K562 (cell line): ENCODE results near the gene PAN2. TPM values are rescaled to one million over a fixed set of nuclear protein-coding genes. Genes with fewer than 3 reads are reported as not detected.

Experiments used
- CBFA2T3 ChIP-seq: fragments of 450-650 bp; IDR thresholded peaks from 2 replicates; pipeline ENCODE4 v1.6.1; 2017
- ERF ChIP-seq: fragments of 450-650 bp; formaldehyde crosslinking; IDR thresholded peaks from 2 replicates; pipeline ENCODE4 v1.4.0; 2020; ENCODE audit warnings: mild to moderate bottlenecking, mixed read lengths
- EZH2 ChIP-seq: IDR thresholded peaks from 2 replicates; pipeline ENCODE4 v1.6.1; 2012; ENCODE audit warnings: low read depth, mild to moderate bottlenecking, inconsistent platforms, low read length, borderline replicate concordance
- HCFC1 ChIP-seq: IDR thresholded peaks from 2 replicates; pipeline ENCODE4 v1.6.1; 2012; ENCODE audit warnings: low read depth, low read length, improper control_type of control experiment
- HNRNPUL1 ChIP-seq: fragments of 200-400 bp; formaldehyde crosslinking; IDR thresholded peaks from 2 replicates; pipeline ENCODE4 v1.6.1; 2017; ENCODE audit warnings: low read length
- IFI16 ChIP-seq: fragments of 250-450 bp; sonication (Bioruptor Pico); IDR thresholded peaks from 2 replicates; pipeline ENCODE4 v2.1.2; 2022; ENCODE audit warnings: mild to moderate bottlenecking, inconsistent platforms
- KHSRP ChIP-seq: fragments of 450-650 bp; IDR thresholded peaks from 2 replicates; pipeline ENCODE4 v1.6.1; 2017
- MAFK ChIP-seq: IDR thresholded peaks from 2 replicates; pipeline ENCODE4 v1.6.1; 2011; ENCODE audit warnings: low read length, improper control_type of control experiment
- MAX ChIP-seq: sonication (generic); formaldehyde crosslinking; IDR thresholded peaks from 2 replicates; pipeline ENCODE4 v1.9.0; 2022; ENCODE audit warnings: mild to moderate bottlenecking, missing genetic modification reagents
- MCM2 ChIP-seq: fragments of 450-650 bp; IDR thresholded peaks from 2 replicates; pipeline ENCODE4 v1.6.1; 2017; ENCODE audit warnings: low read depth, mild to moderate bottlenecking
- MEIS2 ChIP-seq: fragments of 450-650 bp; IDR thresholded peaks from 2 replicates; pipeline ENCODE4 v1.6.1; 2014; ENCODE audit warnings: mild to moderate bottlenecking; ENCODE audit not compliant: partially characterized antibody
- NCOR1 ChIP-seq: fragments of 450-650 bp; IDR thresholded peaks from 2 replicates; pipeline ENCODE4 v1.6.1; 2016; ENCODE audit warnings: mild to moderate bottlenecking, moderate library complexity
- PKNOX1 ChIP-seq: fragments of 450-650 bp; IDR thresholded peaks from 2 replicates; pipeline ENCODE4 v1.6.1; 2016
- RCOR1 ChIP-seq, 2 experiments: IDR thresholded peaks; 2 replicates each; pipeline ENCODE4 v1.6.1; 2012; ENCODE audit warnings: low read depth in 2 of 2, low read length in 2 of 2, borderline replicate concordance in 1 of 2, improper control_type of control experiment in 1 of 2
- SIN3A ChIP-seq, 2 experiments: fragments of 150-350 bp in 1 of 2; IDR thresholded peaks; 2 replicates each; pipeline ENCODE4 v1.6.1; 2011 to 2016; ENCODE audit warnings: borderline replicate concordance in 2 of 2, low read depth in 2 of 2, low read length in 2 of 2, mild to moderate bottlenecking in 2 of 2, moderate library complexity in 2 of 2; ENCODE audit not compliant: control insufficient read depth in 1 of 2
- TCF3 ChIP-seq: sonication (generic); formaldehyde crosslinking; IDR thresholded peaks from 2 replicates; pipeline ENCODE4 v1.4.0; 2020; ENCODE audit warnings: mild to moderate bottlenecking, missing genetic modification reagents
- TEAD4 ChIP-seq, 2 experiments: sonication (generic) in 1 of 2; formaldehyde crosslinking in 1 of 2; IDR thresholded peaks; 2 replicates each; pipeline versions ENCODE4 v1.6.1 to v1.8.0; 2012 to 2022; ENCODE audit warnings: borderline replicate concordance in 1 of 2, inconsistent platforms in 1 of 2, low read length in 1 of 2, mild to moderate bottlenecking in 1 of 2, missing genetic modification reagents in 1 of 2
- ZNF24 ChIP-seq: fragments of 450-650 bp; IDR thresholded peaks from 2 replicates; pipeline ENCODE4 v1.6.1; 2016
- ZNF316 ChIP-seq: fragments of 450-650 bp; IDR thresholded peaks from 2 replicates; pipeline ENCODE4 v1.6.1; 2016
- polyA plus RNA-seq, 8 experiments: library from polyadenylated mRNA; depleted of rRNA in 4 of 8; stranded (reverse) in 5 of 8; unstranded in 3 of 8; fragments of >200 nt; fragmentation: Nextera tagmentation in 2 of 8; fragmentation: Illumina TruSeq in 1 of 8; extraction: Ambion mirVana in 2 of 8; extraction: Trizol in 1 of 8; gene quantifications; 2 replicates each; pipeline versions ENCODE4 v1.2.1 to v1.2.3, GENCODE V29; 2011 to 2014; ENCODE audit warnings: inconsistent platforms in 1 of 8, missing spikeins in 1 of 8
- total RNA-seq, 7 experiments: library from RNA; depleted of rRNA in 6 of 7; stranded (reverse); fragments of >200 nt in 6 of 7; fragmentation: Illumina TruSeq in 2 of 7; extraction: Trizol in 2 of 7; gene quantifications; 2 replicates each; pipeline versions ENCODE4 v1.2.1 to v1.2.3, GENCODE V29; 2011 to 2021; ENCODE audit warnings: low replicate concordance in 1 of 7
- TF ChIP-seq, protein P1 (sequence below), 2 experiments: fragments of 450-650 bp; IDR thresholded peaks; 2 replicates each; pipeline ENCODE4 v1.6.1; 2016; ENCODE audit warnings: mild to moderate bottlenecking in 2 of 2, borderline replicate concordance in 1 of 2, low read depth in 1 of 2, moderate library complexity in 1 of 2

The PAN2 gene
- total and polyA plus RNA-seq, 9 of the 15 experiments (the other 6 are each of a cell fraction or from before 2014, with no cell fraction given) = 15.0 to 66.1 (median 25.9) TPM

DNA sequence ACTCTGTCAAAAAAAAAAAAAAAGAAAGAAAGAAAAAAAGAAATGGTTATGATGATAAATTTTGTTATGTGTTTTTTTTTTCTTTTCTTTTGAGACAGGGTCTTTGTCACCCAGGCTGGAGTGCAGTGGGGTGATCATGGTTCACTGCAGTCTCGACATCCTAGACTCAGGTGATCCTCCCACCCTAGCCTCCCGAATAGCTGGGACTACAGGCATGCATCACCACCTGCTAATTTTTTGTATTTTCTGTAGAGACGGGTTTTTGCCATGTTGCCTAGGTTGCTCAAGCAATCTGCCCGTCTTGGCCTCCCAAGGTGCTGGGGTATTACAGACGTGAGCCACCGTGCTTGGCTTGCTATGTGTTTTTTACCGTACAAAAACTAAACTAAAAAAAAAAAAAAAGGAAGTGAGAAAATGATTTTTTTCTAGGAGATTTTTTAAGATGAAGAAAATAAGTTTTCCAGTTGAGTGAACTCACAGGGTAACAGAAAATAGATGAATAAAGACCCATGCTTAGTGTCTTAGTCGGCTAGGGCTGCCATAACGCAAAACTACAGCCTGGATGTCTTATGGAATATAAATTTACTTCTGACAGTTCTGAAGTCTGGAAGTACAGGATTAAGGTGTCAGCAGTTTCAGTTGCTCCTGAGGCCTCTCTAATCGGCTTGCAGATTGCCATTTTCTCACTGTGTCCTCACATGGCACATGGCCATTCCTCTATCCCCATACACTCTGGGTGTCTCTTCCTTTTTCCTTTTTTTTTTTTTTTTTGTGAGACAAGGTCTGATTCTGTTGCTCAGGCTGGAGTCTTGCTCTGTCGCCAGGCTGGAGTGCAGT lies 42.0 kb upstream of the PAN2 start (continued):
- TF ChIP-seq, protein P1, sequence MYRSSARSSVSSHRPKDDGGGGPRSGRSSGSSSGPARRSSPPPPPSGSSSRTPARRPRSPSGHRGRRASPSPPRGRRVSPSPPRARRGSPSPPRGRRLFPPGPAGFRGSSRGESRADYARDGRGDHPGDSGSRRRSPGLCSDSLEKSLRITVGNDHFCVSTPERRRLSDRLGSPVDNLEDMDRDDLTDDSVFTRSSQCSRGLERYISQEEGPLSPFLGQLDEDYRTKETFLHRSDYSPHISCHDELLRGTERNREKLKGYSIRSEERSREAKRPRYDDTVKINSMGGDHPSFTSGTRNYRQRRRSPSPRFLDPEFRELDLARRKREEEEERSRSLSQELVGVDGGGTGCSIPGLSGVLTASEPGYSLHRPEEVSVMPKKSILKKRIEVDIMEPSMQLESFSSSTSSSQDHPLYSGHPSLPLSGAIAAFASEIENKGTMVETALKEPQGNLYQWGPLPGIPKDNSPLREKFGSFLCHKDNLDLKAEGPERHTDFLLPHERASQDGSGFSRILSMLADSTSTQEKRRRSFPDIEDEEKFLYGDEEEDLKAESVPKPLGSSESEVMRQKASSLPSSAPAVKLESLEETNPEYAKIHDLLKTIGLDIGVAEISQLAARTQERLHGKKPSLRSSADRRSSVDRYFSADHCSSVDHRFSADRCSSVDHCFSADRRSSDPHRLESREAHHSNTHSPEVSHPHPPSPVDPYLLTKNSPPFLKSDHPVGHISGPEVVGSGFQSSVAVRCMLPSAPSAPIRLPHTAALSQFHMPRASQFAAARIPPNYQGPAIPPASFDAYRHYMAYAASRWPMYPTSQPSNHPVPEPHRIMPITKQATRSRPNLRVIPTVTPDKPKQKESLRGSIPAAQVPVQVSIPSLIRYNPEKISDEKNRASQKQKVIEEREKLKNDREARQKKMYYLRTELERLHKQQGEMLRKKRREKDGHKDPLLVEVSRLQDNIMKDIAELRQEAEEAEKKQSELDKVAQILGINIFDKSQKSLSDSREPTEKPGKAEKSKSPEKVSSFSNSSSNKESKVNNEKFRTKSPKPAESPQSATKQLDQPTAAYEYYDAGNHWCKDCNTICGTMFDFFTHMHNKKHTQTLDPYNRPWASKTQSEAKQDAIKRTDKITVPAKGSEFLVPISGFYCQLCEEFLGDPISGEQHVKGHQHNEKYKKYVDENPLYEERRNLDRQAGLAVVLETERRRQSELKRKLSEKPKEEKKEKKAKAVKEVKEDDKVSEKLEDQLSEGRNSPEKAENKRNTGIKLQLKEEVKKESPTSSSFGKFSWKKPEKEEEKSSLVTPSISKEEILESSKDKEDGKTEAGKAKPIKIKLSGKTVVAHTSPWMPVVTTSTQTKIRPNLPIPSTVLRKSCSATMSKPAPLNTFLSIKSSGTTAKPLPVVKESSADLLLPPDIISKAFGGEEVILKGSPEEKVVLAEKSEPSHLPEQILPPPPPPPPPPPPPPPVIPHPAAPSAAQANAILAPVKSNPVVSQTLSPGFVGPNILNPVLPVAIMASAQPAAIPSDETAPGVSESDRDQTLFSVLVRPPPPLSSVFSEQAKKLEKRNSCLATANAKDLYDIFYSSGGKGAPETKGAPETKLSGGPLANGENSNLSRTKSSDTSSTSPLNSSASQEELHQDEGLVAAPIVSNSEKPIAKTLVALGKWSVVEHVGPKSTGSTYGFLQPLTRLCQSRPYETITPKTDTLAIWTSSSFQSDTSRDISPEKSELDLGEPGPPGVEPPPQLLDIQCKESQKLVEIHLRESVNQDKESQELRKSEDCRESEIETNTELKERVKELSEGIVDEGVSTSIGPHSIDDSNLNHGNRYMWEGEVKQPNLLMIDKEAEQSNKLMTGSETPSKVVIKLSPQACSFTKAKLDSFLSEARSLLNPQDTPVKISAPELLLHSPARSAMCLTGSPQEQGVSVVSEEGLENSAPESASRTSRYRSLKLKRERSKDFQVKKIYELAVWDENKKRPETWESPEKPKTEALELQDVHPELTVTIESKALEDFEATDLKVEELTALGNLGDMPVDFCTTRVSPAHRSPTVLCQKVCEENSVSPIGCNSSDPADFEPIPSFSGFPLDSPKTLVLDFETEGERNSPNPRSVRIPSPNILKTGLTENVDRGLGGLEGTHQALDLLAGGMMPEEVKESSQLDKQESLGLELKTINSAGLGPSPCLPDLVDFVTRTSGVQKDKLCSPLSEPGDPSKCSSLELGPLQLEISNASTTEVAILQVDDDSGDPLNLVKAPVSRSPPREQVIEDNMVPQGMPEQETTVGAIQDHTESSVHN (IDR thresholded peaks at IDR 0.05; ENCODE audit: borderline replicate concordance in 1 of 2, low read depth in 1 of 2) = no peak
- TF ChIP-seq EZH2 (no peak), ZNF24 (no peak), RCOR1 (IDR thresholded peaks at IDR 0.05; ENCODE audit: borderline replicate concordance in 1 of 2, low read depth in 2 of 2, low read length in 2 of 2) (no peak), KHSRP (no peak), SIN3A (IDR thresholded peaks at IDR 0.05; ENCODE audit: borderline replicate concordance in 2 of 2, control insufficient read depth in 1 of 2, low read depth in 2 of 2, low read length in 2 of 2) (no peak), HCFC1 (no peak), CBFA2T3 (peak; percentile 85), IFI16 (CRISPR knock-in tag) (no peak), MAFK (peak; percentile 55; the same call in 1 of the 2 replicates), NCOR1 (peak; percentile 62; the same call in 1 of the 2 replicates), HNRNPUL1 (no peak), MEIS2 (peak; percentile 94), ZNF316 (peak; percentile 94), PKNOX1 (peak; percentile 73), ERF (CRISPR knock-in tag) (no peak), TCF3 (CRISPR knock-in tag) (peak; percentile 75), MCM2 (no peak), TEAD4 (IDR thresholded peaks at IDR 0.05; ENCODE audit: low read length) (peak; percentile 63), TEAD4 (CRISPR knock-in tag; IDR thresholded peaks at IDR 0.05; ENCODE audit: borderline replicate concordance) (no peak), MAX (CRISPR knock-in tag) (no peak)
